ENCODE measurements around the gene LOXL4.

LOXL4 gene

DNA sequence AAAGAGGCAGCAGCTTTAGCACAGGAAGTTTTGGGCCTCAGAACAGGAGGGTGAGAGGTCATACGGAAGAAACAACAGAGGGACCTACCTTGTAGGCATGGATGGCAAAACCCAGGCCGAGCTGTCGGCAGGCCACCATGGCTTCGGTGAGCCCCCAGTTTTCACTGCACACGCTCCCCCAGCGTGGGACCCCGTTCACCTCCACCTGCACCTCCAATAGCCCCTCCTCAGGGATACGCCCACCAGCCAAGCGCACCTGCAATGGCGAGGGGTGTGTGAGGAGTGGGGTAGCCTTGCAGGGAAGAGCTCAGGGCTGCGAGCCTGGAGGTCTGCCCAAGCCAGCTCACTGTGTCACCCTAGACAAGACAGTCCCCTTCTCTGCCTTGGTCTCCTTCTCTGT is 11.3 kb downstream of the LOXL4 start:
- TF ChIP-seq, protein P1, sequence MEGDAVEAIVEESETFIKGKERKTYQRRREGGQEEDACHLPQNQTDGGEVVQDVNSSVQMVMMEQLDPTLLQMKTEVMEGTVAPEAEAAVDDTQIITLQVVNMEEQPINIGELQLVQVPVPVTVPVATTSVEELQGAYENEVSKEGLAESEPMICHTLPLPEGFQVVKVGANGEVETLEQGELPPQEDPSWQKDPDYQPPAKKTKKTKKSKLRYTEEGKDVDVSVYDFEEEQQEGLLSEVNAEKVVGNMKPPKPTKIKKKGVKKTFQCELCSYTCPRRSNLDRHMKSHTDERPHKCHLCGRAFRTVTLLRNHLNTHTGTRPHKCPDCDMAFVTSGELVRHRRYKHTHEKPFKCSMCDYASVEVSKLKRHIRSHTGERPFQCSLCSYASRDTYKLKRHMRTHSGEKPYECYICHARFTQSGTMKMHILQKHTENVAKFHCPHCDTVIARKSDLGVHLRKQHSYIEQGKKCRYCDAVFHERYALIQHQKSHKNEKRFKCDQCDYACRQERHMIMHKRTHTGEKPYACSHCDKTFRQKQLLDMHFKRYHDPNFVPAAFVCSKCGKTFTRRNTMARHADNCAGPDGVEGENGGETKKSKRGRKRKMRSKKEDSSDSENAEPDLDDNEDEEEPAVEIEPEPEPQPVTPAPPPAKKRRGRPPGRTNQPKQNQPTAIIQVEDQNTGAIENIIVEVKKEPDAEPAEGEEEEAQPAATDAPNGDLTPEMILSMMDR (IDR thresholded peaks at IDR 0.05), result no peak

DNA sequence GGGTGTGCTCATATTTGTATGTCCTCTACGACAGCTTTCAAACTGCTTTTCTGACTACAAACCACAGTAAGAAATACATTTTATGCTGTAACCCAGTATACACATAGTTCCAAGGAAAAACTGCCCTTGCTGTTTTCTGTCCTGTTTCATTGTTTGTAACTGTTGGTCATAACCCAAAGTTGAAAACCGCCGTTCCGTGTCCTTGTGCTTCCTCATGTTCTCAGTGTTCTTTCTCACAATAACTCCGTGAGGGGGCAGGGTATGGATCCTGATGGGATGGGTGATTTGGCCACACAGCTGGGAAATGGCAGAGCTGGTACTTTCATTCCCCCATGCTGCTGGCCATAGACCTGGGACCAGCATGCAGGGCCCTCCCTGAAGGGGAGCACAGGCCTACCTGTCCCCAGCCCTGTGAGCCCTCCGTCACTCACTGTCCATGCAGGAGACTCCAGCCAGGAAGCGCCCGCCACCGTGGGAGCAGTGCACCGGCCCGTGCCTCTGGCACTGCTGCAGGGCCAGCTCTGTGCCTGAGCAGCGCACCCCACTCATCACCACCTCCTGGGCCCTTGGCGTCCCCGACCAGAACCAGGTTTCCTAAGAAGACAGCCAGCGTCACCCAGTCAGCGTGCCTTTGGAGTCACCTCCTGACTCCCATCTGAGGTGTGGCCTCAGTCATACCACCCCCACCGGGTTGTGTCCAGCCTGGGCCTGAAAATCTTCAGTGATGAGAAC is 12.7 kb downstream of the LOXL4 start:
- TF ChIP-seq, protein P1 (IDR thresholded peaks at IDR 0.05), result no peak

DNA sequence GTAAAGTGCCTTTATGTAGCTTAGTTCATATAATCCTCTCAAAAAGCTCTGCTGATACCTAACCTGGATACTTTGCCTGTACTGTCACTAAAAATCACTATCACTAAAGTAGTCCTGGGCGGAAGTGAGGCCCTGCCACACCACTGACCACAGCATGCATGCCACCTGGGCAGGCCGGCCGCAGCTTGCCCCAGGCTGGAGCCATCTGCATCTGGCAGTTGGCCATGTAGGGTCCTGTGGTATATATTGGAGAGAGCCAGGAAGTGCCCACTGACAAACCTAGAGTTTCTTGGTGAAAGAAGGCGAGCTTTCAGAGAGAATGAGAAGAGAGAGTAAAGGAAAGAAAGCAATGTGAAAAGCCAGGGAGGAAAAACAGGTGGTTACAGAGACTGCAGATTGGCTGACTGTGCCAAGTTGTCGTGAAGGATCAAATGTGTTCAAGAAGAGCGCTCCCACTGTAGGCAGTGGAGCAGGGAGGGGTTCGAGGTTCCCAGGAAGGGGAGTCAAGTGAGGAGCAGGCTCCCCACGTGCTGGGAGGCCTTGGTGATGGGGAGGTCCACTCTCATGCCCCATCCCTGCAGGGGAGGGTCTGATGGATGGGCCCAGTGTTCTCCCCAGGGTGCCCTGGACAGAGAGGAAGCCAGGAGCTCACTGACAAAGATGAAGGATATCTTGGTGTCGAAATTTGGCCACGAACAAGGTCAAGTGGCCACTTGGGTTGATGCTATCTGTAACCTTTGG is 13.6 kb downstream of the LOXL4 start:
- TF ChIP-seq, protein P1 (IDR thresholded peaks at IDR 0.05), result no peak

DNA sequence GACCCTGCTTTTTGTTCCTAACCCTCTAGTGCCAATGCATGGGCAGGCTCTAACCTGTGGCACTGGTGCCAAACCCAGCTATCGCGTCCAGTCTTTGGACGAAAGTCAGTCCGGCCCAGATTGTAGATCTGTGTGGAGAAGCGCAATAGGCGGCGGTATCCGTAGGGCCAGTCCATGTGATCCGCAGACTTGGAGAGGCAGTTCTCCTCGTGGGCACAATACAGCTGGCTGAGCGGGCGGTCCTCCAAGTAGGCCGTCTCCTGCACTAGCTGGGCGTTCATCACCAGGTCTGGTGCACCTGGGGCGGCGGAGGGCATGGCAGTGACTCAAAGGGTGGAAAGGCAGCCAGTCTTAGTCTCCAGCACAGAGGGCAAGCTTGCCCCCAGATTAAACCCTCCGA is 14.5 kb downstream of the LOXL4 start:
- TF ChIP-seq, protein P1 (IDR thresholded peaks at IDR 0.05), result no peak

DNA sequence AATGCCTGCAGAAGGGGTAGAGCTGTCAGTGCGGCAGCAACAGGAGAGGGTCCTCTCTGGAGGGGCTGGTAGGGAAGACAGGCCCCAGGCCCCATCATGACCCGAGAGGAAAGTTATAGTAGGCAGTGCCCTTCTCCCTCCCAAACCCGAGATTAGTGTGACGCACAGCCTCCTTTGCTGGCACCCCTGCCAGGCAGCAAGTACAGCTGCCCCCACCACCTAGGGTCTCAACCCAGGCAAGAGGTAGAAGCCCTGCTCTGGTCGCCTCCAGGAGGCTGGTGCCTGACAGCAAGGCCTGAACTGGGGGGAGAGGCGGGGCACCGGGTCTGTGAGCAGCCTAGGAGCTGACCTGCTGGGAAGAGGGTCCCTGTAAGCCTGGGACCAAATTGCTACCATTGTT is 15.5 kb downstream of the LOXL4 start:
- TF ChIP-seq, protein P1 (IDR thresholded peaks at IDR 0.05), result no peak

DNA sequence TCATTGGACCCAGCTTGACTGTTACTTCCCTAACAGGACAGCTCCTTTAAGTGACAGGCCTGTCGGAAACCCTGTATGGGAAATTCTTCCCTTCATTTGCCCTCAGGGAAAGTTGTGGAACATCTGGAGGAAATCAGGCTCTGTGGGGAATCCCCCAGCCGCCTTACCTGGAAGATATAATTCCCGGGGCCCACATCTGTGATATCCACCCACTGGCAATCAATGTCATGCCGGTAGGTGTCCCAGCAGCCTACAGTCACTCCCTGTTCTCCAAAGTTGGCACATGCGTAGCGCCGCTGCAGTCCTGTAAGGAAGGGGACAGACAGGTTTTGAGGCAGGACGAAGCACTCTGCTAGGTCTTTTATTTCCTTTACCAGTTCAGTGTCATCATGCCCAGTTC is 16.6 kb downstream of the LOXL4 start:
- TF ChIP-seq, protein P1 (IDR thresholded peaks at IDR 0.05), result no peak

DNA sequence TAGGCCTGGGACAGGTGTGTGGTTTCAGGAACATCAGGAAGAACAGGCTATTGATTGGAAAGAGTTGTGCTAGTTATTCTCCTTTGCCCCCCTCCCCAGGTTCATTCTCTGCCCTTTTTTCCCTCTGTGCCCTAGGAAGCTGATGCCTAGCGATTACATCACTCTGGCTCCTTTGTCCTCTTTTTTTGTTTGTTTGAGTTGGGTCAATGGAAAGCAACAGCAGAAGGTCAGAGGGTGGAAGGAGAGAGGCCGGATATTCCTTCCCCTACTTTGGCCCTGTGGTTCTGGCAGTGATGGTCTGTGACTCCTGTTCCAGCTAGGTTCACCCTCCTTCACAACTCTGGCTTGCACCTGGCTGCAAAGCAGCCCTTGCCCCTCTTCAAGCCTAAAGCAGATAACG is 18.9 kb downstream of the LOXL4 start:
- TF ChIP-seq, protein P1 (IDR thresholded peaks at IDR 0.05), result no peak

All from LNCAP (cell line).